Smooth muscle cell (in vitro differentiated cells): ENCODE results near the gene SLC41A2. TPM values are rescaled to one million over a fixed set of nuclear protein-coding genes. Genes with fewer than 3 reads are reported as not detected.

Source experiments
- DNase-seq: peaks from one replicate; lab custom pipeline; 2025; ENCODE audit not compliant: unreplicated experiment; lab: John Stamatoyannopoulos, UW
- H2AFZ ChIP-seq: fragments of 200-600 bp; sonication (generic); 2 replicates; pipeline ENCODE4 v1.6.0; 2016; ENCODE audit warnings: antibody characterized with exemption, low read depth, mild to moderate bottlenecking
- H3F3A ChIP-seq: fragments of 200-600 bp; sonication (generic); 2 replicates; pipeline ENCODE4 v1.6.0; 2017; ENCODE audit warnings: antibody characterized with exemption, low read depth
- H3K27ac ChIP-seq: fragments of 200-600 bp; sonication (generic); 2 replicates; pipeline ENCODE4 v1.5.1; 2016; ENCODE audit warnings: low read depth, mild to moderate bottlenecking
- H3K27me3 ChIP-seq: fragments of 200-600 bp; sonication (generic); 2 replicates; pipeline ENCODE4 v1.6.1; 2016; ENCODE audit warnings: low read depth, mild to moderate bottlenecking
- H3K36me3 ChIP-seq: fragments of 200-600 bp; sonication (generic); 2 replicates; pipeline ENCODE4 v1.5.1; 2016; ENCODE audit warnings: low read depth
- H3K4me1 ChIP-seq: fragments of 200-600 bp; sonication (generic); 2 replicates; pipeline ENCODE4 v1.5.1; 2016; ENCODE audit warnings: low read depth
- H3K4me2 ChIP-seq: fragments of 200-600 bp; sonication (generic); 2 replicates; pipeline ENCODE4 v1.6.0; 2016; ENCODE audit warnings: mild to moderate bottlenecking
- H3K4me3 ChIP-seq: fragments of 200-600 bp; sonication (generic); 2 replicates; pipeline ENCODE4 v1.5.1; 2016; ENCODE audit warnings: mild to moderate bottlenecking
- H3K79me2 ChIP-seq: fragments of 200-600 bp; sonication (generic); 2 replicates; pipeline ENCODE4 v1.6.0; 2016; ENCODE audit warnings: low read depth, mild to moderate bottlenecking
- H3K9ac ChIP-seq: fragments of 200-600 bp; sonication (generic); 2 replicates; pipeline ENCODE4 v1.6.0; 2016; ENCODE audit warnings: low read depth
- H3K9me3 ChIP-seq: fragments of 200-600 bp; sonication (generic); replicated peaks from 2 replicates; pipeline ENCODE4 v1.5.1; 2016; ENCODE audit warnings: low read depth
- H4K20me1 ChIP-seq: fragments of 200-600 bp; sonication (generic); 2 replicates; pipeline ENCODE4 v1.6.0; 2016; ENCODE audit warnings: low read depth
- CTCF ChIP-seq: fragments of 200-600 bp; sonication (generic); IDR thresholded peaks from 2 replicates; pipeline ENCODE4 v1.5.1; 2017; ENCODE audit warnings: borderline replicate concordance, mild to moderate bottlenecking, antibody characterized with exemption; ENCODE audit not compliant: insufficient read depth, poor library complexity, severe bottlenecking
- WGBS: methylation state at CpG from one replicate; pipeline ENCODE4 v1.1.7; 2016; ENCODE audit warnings: low lambda C conversion rate; 5-methylcytosine and 5-hydroxymethylcytosine counted together
- polyA plus RNA-seq: library from polyadenylated mRNA; unstranded; fragments of >200 nt; fragmentation: Nextera tagmentation; extraction: Ambion mirVana; gene quantifications from 2 replicates; pipeline ENCODE4 v1.2.1, GENCODE V29; 2016
- total RNA-seq: library from RNA; depleted of rRNA; stranded (reverse); fragments of >200 nt; gene quantifications from 2 replicates; pipeline ENCODE4 v1.2.3, GENCODE V29; 2014

Gene SLC41A2
- total and polyA plus RNA-seq, 2 experiments from 2014 or later, result 2.6 to 11.4 TPM

- no peak overlapping the region for H3K27ac ChIP-seq
- H3K79me2 ChIP-seq, result no peaks in the 10 kb centered on the region
- H3K4me1 ChIP-seq, result no peaks in the 10 kb centered on the region
- no peaks in the 10 kb centered on the region for H3K27me3 ChIP-seq
- no peaks in the 10 kb centered on the region for H3K9me3 ChIP-seq
- no peak overlapping the region for H3K4me3 ChIP-seq
- H3F3A ChIP-seq, result no peaks in the 10 kb centered on the region
- DNase-seq, result no peak
- H4K20me1 ChIP-seq, result no peaks in the 10 kb centered on the region
- no peak overlapping the region for H2AFZ ChIP-seq
- no peak overlapping the region for H3K9ac ChIP-seq
- no peaks in the 10 kb centered on the region for H3K36me3 ChIP-seq
- TF ChIP-seq CTCF, result no peak
- 95% methylated on average over 1 of the region's 1 CpG for WGBS
- H3K4me2 ChIP-seq, result no peak overlapping the region
Observed at GRCh38 chr12:104933128-104933527, 25.0 kb downstream of the SLC41A2 start.

GRCh38 chr12:104930388-104931326 is 27.4 kb downstream of the SLC41A2 start:
- Histone ChIP-seq H3K4me1 (no peaks in the 10 kb centered on the region), H3K4me2 (peak overlapping the region; percentile 67), H3K79me2 (no peaks in the 10 kb centered on the region), H4K20me1 (no peaks in the 10 kb centered on the region), H3K27ac (peak overlapping the region; percentile 92), H3K36me3 (no peaks in the 10 kb centered on the region), H3K9me3 (no peaks in the 10 kb centered on the region), H2AFZ (no peak overlapping the region), H3K9ac (peak overlapping the region; percentile 77), H3K4me3 (no peak overlapping the region), H3K27me3 (no peaks in the 10 kb centered on the region), H3F3A (no peaks in the 10 kb centered on the region)
- no peak for TF ChIP-seq CTCF
- no peak for DNase-seq
- 68% methylated on average over 4 of the region's 4 CpGs for WGBS

GRCh38 chr12:104929977-104930376 is 28.1 kb downstream of the SLC41A2 start:
- WGBS, result 61% methylated on average over 2 of the region's 2 CpGs
- Histone ChIP-seq H3F3A (no peaks in the 10 kb centered on the region), H3K79me2 (no peaks in the 10 kb centered on the region), H3K36me3 (no peaks in the 10 kb centered on the region), H3K4me3 (no peak overlapping the region), H2AFZ (no peak overlapping the region), H3K4me1 (no peaks in the 10 kb centered on the region), H3K4me2 (peak overlapping the region; percentile 67), H3K27ac (peak overlapping the region; percentile 92), H4K20me1 (no peaks in the 10 kb centered on the region), H3K9ac (peak overlapping the region; percentile 77), H3K27me3 (no peaks in the 10 kb centered on the region), H3K9me3 (no peaks in the 10 kb centered on the region)
- no peak for DNase-seq
- no peak for TF ChIP-seq CTCF
